ENCODE results near the gene LMLN. TPM values are rescaled to one million over a fixed set of nuclear protein-coding genes. Genes with fewer than 3 reads are reported as not detected.
"Not testable (repeated sequence)": the region's sequence is repeated elsewhere in the genome, so short reads cannot be mapped to it uniquely, and the experiment has no call there.

The LMLN gene
- total RNA-seq, 4 donors from 2014 or later = 2.8 to 7.5 (median 4.1) TPM

DNA sequence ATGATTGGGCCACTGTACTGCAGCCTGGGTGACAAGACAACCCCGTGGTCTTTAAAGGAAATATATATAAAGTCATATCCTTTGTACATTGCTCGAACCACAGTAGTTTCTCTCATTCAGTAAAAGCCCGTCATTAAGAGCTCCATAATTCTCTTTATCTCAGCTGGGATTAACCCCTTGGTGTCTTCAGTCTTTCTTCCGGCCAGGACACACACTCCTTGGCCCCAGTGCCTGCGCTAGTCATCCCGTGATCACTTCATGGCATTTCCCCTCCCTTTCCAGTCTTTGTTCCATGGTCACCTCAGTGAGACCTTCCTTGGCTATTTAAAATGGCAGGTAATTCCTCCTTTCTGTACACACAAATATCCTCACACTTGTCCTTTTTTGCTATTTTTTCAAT, 6.7 kb upstream of the LMLN start:
- Histone ChIP-seq H3K4me3 (no peak overlapping the region), H3K27ac (peak overlapping the region in 1 of 4 donors; percentile 28), H3K9me3 (no peaks in the 10 kb centered on the region), H3K4me1 (peaks cover 4 to 58% (median 15%) of the 10 kb centered on the region in 3 donors), H3K36me3 (peaks cover 0 to 61% of the 10 kb centered on the region in 2 donors), H3K27me3 (no peaks in the 10 kb centered on the region)
- no peak for TF ChIP-seq POLR2AphosphoS5 (IDR thresholded peaks at IDR 0.05)
- no peak for ATAC-seq
- WGBS, 2 donors (ENCODE audit: low coverage in 1 of 2) = 60 to 70% methylated on average over 6 of the region's 6 CpGs

DNA sequence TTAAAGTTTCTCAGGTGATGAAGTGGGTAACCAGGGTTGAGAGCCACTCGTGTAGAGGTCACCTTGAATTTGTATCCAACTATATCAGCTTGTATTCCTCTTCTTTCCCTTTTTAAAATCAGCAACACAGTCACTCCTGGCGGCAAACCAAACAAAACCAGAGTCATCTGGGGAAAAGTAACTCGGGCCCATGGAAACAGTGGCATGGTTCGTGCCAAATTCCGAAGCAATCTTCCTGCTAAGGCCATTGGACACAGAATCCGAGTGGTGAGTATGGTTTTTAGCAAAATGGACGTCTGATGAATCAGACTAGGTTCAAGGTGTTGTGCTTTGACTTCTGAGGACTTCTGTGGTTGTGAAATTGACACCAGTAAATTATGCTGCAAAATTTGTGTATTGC, 6.1 kb upstream of the LMLN start:
- peaks cover 4 to 62% (median 15%) of the 10 kb centered on the region in 3 donors for H3K4me1 ChIP-seq
- ATAC-seq = no peak
- H3K9me3 ChIP-seq = no peaks in the 10 kb centered on the region
- H3K4me3 ChIP-seq = no peak overlapping the region
- 28 to 46% methylated on average over 6 to 7 of the region's 7 CpGs for WGBS, 2 donors (ENCODE audit: low coverage in 1 of 2)
- H3K36me3 ChIP-seq = peaks cover 0 to 61% of the 10 kb centered on the region in 2 donors
- H3K27ac ChIP-seq = peak overlapping the region in 1 of 4 donors; percentile 28
- no peaks in the 10 kb centered on the region for H3K27me3 ChIP-seq
- TF ChIP-seq, protein P1, sequence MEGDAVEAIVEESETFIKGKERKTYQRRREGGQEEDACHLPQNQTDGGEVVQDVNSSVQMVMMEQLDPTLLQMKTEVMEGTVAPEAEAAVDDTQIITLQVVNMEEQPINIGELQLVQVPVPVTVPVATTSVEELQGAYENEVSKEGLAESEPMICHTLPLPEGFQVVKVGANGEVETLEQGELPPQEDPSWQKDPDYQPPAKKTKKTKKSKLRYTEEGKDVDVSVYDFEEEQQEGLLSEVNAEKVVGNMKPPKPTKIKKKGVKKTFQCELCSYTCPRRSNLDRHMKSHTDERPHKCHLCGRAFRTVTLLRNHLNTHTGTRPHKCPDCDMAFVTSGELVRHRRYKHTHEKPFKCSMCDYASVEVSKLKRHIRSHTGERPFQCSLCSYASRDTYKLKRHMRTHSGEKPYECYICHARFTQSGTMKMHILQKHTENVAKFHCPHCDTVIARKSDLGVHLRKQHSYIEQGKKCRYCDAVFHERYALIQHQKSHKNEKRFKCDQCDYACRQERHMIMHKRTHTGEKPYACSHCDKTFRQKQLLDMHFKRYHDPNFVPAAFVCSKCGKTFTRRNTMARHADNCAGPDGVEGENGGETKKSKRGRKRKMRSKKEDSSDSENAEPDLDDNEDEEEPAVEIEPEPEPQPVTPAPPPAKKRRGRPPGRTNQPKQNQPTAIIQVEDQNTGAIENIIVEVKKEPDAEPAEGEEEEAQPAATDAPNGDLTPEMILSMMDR (IDR thresholded peaks at IDR 0.05) = no peak
- no peak for TF ChIP-seq POLR2A (IDR thresholded peaks at IDR 0.05)
- TF ChIP-seq POLR2AphosphoS5 (IDR thresholded peaks at IDR 0.05) = no peak
- TF ChIP-seq EP300 (IDR thresholded peaks at IDR 0.05) = no peak

DNA sequence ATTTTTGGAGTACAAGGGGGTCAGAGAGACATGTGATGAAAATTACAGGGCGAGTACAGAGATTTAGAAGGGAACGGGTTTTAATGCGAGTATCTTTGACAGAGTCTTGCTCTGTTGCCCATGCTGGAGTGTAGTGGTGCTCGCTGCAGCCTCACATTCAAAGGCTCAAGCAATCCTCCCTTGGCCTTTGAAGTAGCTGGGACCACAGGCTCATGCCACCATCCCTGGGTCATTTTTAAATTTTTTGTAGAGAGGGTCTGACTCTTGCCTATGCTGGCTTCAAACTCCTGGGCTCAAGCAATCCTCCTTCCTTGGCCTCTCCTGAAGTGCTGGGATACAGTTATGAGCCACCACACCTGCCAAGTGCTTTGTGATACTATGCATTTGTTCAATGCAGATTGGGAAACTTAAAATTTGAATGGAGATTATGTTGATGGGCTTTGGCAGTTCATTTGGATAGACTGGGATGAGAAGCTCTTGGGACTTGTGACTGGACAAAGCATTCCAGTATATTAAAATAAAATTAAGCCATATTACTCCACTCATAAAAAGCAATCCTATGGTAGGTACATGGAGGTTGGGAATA, 4.0 kb upstream of the LMLN start:
- Histone ChIP-seq H3K4me1 (peaks cover 3 to 69% (median 11%) of the 10 kb centered on the region in 3 donors), H3K27me3 (no peaks in the 10 kb centered on the region), H3K27ac (no peak overlapping the region), H3K4me3 (no peak overlapping the region), H3K9me3 (no peaks in the 10 kb centered on the region), H3K36me3 (peaks cover 0 to 61% of the 10 kb centered on the region in 2 donors)
- WGBS, 2 donors (ENCODE audit: low coverage in 1 of 2) = 86% methylated on average over 4 of the region's 4 CpGs
- TF ChIP-seq, protein P1 (IDR thresholded peaks at IDR 0.05) = no peak
- TF ChIP-seq EP300 (IDR thresholded peaks at IDR 0.05) (no peak), POLR2A (IDR thresholded peaks at IDR 0.05) (no peak), POLR2AphosphoS5 (IDR thresholded peaks at IDR 0.05) (no peak)
- no peak for ATAC-seq

DNA sequence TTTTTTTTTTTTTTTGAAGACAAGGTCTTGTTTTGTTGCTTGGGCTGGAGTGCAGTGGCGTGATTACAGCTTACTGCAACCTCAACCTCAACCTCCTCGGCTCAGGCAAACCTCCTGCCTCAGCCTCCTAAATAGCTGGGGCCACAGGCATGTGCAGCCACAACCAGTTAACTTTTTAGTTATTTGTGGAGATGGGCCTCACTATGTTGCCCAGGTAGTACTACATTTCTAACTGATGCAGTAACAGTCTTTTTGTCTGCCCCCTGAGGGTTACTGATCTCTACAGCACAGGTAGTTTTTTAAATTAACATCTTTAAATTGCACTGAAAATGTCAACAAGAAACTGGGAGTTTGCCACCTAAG, 3.4 kb upstream of the LMLN start:
- Histone ChIP-seq H3K4me3 (no peak overlapping the region), H3K27me3 (no peaks in the 10 kb centered on the region), H3K27ac (peak overlapping the region in 1 of 4 donors; percentile 83), H3K9me3 (no peaks in the 10 kb centered on the region), H3K4me1 (peaks cover 0 to 69% (median 7%) of the 10 kb centered on the region in 3 donors), H3K36me3 (peaks cover 0 to 55% of the 10 kb centered on the region in 2 donors)
- no peak for ATAC-seq
- WGBS, 2 donors (ENCODE audit: low coverage in 1 of 2) = 81 to 95% methylated on average over 2 of the region's 2 CpGs
- TF ChIP-seq POLR2AphosphoS5 (IDR thresholded peaks at IDR 0.05) (no peak), EP300 (IDR thresholded peaks at IDR 0.05) (no peak), POLR2A (IDR thresholded peaks at IDR 0.05) (no peak)
- TF ChIP-seq, protein P1 (IDR thresholded peaks at IDR 0.05) = no peak

DNA sequence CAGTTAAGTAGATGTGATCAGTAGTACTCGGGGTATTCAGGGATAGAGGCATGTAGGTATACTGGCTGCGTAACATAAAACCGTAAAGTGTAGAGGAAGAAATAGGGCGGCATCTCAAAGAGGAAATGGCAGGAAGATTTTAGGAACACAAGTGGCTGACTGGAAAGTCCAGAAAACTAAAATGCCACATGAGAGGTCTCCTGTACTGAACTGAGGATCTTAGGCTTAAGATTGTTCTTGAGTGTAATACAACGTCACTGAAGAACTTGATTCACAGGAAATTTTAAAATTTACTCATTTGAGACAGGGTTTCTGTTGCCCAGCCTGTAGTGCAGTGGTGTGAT, 2.3 kb upstream of the LMLN start:
- no peaks in the 10 kb centered on the region for H3K27me3 ChIP-seq
- no peaks in the 10 kb centered on the region for H3K9me3 ChIP-seq
- peak overlapping the region in 2 of 4 donors; percentile 14 to 83 for H3K27ac ChIP-seq
- 81 to 84% methylated on average over 5 of the region's 5 CpGs for WGBS, 2 donors (ENCODE audit: low coverage in 1 of 2)
- no peak for ATAC-seq
- H3K4me3 ChIP-seq = no peak overlapping the region
- H3K36me3 ChIP-seq = peaks cover 0 to 43% of the 10 kb centered on the region in 2 donors
- no peak for TF ChIP-seq POLR2A (IDR thresholded peaks at IDR 0.05)
- no peak for TF ChIP-seq EP300 (IDR thresholded peaks at IDR 0.05)
- peak; percentile 25 for TF ChIP-seq POLR2AphosphoS5 (IDR thresholded peaks at IDR 0.05)
- H3K4me1 ChIP-seq = peaks cover 0 to 60% (median 5%) of the 10 kb centered on the region in 3 donors

DNA sequence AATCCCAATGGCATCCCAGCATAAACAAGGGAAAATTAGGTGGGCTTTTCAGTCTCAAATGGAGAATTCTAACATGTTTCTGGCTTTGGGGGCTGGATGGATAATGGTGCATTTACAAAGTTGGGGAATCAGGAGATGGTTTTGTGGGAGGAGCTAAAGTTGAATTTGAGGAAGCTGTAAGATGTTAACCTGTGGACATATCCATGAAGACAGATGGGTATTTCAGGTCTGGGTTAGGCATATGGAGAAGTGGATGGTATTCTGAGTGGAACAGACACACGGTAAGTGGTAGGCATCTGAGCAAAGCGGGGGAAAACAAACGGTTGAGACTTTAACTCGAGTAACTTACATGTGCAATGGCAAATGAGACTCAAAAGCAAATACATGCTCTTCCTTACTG, 1.7 kb upstream of the LMLN start:
- H3K9me3 ChIP-seq = no peaks in the 10 kb centered on the region
- no peaks in the 10 kb centered on the region for H3K27me3 ChIP-seq
- WGBS, 2 donors (ENCODE audit: low coverage in 1 of 2) = 95 to 97% methylated on average over 4 of the region's 4 CpGs
- no peak for ATAC-seq
- peaks cover 0 to 54% (median 5%) of the 10 kb centered on the region in 3 donors for H3K4me1 ChIP-seq
- TF ChIP-seq POLR2A (IDR thresholded peaks at IDR 0.05) (no peak), POLR2AphosphoS5 (IDR thresholded peaks at IDR 0.05) (no peak)
- H3K4me3 ChIP-seq = no peak overlapping the region
- peak overlapping the region in 3 of 4 donors; percentile 71 to 84 (median 83) for H3K27ac ChIP-seq
- peaks cover 0 to 38% of the 10 kb centered on the region in 2 donors for H3K36me3 ChIP-seq

DNA sequence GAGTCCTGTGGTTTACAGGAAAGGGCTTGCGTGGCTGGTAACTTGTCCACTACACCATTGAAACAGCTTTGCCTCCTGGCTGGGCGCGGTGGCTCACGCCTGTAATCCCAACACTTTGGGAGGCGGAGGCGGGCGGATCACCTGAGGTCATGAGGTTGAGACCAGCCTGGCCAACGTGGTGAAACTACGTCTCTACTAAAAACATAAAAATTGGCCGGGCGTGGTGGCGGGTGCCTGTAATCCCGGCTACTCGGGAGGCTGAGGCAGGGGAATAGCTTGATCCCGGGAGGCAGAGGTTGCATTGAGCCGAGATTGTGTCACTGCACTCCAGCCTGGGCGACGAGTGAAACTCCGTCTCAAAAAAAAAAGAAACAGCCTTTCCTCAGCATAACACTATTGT, 1.2 kb upstream of the LMLN start:
- H3K27ac ChIP-seq = peak overlapping the region in 3 of 4 donors; percentile 71 to 84 (median 83)
- H3K4me1 ChIP-seq = peaks cover 0 to 49% (median 5%) of the 10 kb centered on the region in 3 donors
- peaks cover 0 to 32% of the 10 kb centered on the region in 2 donors for H3K36me3 ChIP-seq
- H3K4me3 ChIP-seq, H3K27me3 ChIP-seq, ATAC-seq, H3K9me3 ChIP-seq: not testable (repeated sequence)
- WGBS, 2 donors (ENCODE audit: low coverage in 1 of 2) = 77 to 89% methylated on average over 4 to 10 of the region's 19 CpGs

All from gastroesophageal sphincter (tissue), 4 donors.